Esophagus muscularis mucosa (tissue), 3 donors: ENCODE results near the gene GDPGP1.

Source experiments
- POLR2A ChIP-seq: fragments of 450-650 bp; IDR thresholded peaks from one replicate; pipeline ENCODE4 v1.6.1; 2017; ENCODE audit warnings: antibody characterized with exemption, moderate library complexity, mild to moderate bottlenecking, low read depth
- POLR2AphosphoS5 ChIP-seq, 2 donors: sonication (generic); formaldehyde crosslinking; IDR thresholded peaks; one replicate each; pipeline ENCODE4 v1.6.1; 2017; ENCODE audit warnings: antibody characterized with exemption in 2 of 2
- TF ChIP-seq, protein P1 (sequence below), 3 experiments: fragments of 200-600 bp in 2 of 3; fragments of 450-650 bp in 1 of 3; sonication (generic) in 2 of 3; IDR thresholded peaks; one replicate each; pipeline ENCODE4 v1.5.1; 2017 to 2019; ENCODE audit warnings: antibody characterized with exemption in 3 of 3, mild to moderate bottlenecking in 2 of 3, moderate library complexity in 1 of 3

DNA sequence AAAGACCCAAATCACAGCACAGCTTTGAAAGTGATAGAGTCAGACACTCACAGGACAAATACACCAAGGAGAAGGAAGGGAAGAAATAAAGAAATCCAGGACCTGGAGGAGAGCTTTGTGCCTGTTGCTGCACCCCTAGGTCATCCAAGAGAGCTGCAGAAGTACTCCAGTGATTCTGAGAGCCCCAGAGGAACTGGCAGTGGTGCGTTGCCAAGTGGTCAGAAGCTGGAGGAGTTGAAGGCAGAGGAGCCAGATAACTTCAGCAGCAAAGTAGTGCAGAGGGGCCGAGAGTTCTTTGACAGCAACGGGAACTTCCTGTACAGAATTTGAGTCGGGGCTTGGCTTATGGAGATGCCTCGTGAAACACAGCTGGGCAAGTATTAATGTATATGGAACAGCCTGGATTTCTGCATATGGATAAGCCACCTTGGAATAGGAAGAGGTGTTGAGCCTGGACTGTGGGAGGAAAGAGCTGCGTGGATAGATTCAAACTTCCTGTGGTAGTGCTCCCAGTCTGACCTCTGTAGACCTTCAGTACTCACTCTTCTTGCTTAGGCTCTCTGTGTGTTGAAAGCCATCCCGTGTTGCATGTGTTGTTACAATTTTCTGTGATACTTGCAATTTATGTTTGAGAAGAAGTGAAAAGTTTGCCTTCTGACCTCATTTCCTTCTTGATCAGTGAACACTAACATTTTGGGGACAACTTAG lies 37.6 kb downstream of the GDPGP1 start:
- TF ChIP-seq, protein P1, sequence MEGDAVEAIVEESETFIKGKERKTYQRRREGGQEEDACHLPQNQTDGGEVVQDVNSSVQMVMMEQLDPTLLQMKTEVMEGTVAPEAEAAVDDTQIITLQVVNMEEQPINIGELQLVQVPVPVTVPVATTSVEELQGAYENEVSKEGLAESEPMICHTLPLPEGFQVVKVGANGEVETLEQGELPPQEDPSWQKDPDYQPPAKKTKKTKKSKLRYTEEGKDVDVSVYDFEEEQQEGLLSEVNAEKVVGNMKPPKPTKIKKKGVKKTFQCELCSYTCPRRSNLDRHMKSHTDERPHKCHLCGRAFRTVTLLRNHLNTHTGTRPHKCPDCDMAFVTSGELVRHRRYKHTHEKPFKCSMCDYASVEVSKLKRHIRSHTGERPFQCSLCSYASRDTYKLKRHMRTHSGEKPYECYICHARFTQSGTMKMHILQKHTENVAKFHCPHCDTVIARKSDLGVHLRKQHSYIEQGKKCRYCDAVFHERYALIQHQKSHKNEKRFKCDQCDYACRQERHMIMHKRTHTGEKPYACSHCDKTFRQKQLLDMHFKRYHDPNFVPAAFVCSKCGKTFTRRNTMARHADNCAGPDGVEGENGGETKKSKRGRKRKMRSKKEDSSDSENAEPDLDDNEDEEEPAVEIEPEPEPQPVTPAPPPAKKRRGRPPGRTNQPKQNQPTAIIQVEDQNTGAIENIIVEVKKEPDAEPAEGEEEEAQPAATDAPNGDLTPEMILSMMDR (IDR thresholded peaks at IDR 0.05) = no peak
- no peak for TF ChIP-seq POLR2AphosphoS5 (IDR thresholded peaks at IDR 0.05)
- no peak for TF ChIP-seq POLR2A
